Subcutaneous adipose tissue (tissue), 4 donors: ENCODE measurements around the gene GBF1. TPM values are rescaled to one million over a fixed set of nuclear protein-coding genes. Genes with fewer than 3 reads are reported as not detected.

Source experiments
- total RNA-seq, 4 donors: library from RNA; depleted of rRNA; stranded (reverse); fragments of >200 nt; gene quantifications; one replicate each; pipeline ENCODE4 v1.1.0, GENCODE V29; 2016
- TF ChIP-seq, protein P1 (sequence below): fragments of 450-650 bp; IDR thresholded peaks from one replicate; pipeline ENCODE4 v1.5.1; 2016; ENCODE audit warnings: low read depth, mild to moderate bottlenecking, control low read depth, antibody characterized with exemption, moderate library complexity

GBF1 gene
- total RNA-seq, 4 donors from 2014 or later: 21.6 to 34.3 (median 24.0) TPM

DNA sequence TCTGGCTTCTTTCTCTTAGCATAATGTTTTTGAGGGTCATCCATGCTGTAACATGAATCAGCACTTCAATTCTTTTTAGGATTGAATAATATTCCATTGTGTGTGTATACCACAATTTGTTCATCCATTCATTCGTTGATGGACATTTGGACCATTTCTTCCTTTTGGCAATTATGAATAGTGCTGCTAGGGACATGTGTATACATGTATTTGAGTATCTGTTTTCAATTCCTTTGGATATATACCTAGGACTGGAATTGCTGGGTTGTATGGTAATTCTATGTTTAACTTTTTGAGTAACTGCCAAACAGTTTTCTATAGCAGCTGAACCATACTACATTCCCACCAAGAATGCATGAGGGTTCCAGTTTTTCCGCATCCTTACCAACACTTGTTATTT is 39.2 kb downstream of the GBF1 start:
- TF ChIP-seq, protein P1, sequence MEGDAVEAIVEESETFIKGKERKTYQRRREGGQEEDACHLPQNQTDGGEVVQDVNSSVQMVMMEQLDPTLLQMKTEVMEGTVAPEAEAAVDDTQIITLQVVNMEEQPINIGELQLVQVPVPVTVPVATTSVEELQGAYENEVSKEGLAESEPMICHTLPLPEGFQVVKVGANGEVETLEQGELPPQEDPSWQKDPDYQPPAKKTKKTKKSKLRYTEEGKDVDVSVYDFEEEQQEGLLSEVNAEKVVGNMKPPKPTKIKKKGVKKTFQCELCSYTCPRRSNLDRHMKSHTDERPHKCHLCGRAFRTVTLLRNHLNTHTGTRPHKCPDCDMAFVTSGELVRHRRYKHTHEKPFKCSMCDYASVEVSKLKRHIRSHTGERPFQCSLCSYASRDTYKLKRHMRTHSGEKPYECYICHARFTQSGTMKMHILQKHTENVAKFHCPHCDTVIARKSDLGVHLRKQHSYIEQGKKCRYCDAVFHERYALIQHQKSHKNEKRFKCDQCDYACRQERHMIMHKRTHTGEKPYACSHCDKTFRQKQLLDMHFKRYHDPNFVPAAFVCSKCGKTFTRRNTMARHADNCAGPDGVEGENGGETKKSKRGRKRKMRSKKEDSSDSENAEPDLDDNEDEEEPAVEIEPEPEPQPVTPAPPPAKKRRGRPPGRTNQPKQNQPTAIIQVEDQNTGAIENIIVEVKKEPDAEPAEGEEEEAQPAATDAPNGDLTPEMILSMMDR: no peak

DNA sequence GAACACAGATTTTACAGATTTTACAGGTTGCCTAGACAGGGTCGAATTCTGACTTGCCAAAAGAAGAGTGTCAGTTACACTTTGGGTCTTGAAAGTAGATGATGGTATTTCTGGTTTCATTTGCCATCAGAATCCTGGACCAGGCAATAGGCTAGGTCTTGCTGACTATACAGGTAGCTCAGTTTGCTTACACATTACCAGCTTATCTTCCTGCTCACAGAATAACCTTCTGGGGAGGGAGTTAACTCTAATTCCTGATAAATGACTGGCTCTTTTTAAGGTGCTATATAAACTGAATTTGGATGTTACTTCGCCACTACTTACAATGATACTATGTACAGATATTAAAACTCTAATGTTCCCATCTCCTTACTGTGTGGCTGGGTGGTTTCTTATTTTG is 39.8 kb downstream of the GBF1 start:
- TF ChIP-seq, protein P1: no peak

DNA sequence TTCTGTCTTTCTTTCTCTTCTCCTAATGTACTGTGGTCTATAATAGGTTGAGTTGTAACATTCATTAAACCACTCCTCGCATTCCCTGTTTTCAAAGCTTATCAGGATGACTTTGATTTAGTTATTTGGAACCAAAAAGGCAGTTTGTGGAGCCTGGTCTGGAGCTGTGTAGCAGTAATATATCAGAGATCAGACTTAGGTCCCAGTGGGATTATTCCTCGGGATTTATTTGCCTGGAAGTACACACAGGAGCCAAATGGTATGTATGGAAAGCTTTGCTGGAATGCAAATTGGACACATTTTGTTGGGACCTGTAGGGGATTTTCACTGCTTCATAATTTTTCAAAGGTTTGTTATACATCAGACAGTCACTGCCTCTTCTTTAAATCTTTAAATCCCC is 40.9 kb downstream of the GBF1 start:
- TF ChIP-seq, protein P1: no peak

DNA sequence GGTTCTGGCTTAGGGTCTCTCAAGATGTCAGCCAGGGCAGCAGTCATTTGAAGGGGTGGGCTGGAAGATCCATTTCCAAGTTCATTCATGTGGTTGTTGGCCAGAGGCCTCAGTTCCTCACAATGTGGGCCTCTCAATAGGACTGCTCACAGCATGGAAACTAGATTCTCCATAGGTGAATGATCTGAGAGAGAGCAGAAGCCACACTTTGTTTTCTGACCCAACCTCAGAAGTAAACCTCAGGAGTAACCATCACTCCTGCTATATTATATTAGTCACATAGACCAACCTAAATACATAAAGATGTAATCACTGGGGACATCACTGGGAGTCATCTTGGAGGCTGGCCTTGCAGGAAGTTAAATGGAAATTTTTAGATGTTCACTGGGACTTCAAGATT is 42.2 kb downstream of the GBF1 start:
- TF ChIP-seq, protein P1: no peak

DNA sequence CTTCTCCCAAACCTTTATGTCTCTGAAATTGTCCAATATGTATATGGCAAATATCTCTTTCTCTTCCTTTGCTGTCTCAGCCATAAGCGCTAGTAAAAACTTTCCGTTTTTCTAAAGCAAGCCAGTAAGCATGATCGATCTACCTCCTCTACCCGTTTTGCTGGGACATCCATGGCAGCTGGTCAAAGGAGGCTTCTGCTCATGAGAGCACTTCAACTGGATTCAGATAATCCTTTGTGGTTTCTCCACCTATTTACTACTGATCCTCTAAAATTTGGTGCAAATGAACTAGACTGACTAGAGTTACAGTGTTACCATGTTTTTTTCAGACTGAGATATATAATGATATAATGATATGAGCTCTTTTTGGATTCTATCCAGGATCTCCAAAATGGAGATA is 42.7 kb downstream of the GBF1 start:
- TF ChIP-seq, protein P1: no peak

DNA sequence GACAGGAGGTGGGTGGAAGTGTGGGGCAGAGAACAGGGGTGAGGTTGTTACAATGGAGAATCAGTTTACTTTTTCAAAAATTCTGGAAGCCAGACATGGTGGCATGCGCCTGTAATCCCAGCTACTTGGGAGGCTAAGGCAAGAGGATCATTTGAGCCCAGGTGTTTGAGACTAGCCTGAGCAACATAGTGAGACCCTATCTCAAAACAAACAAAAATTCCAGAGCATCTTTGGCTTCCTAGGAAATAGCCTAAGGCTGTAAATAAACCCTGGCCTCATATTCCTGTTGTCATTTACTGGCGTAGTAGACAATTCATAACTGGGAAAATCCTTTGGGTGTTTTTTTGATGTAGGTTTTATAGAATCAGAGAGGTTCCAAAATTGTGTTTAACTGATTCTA is 44.0 kb downstream of the GBF1 start:
- TF ChIP-seq, protein P1: no peak

DNA sequence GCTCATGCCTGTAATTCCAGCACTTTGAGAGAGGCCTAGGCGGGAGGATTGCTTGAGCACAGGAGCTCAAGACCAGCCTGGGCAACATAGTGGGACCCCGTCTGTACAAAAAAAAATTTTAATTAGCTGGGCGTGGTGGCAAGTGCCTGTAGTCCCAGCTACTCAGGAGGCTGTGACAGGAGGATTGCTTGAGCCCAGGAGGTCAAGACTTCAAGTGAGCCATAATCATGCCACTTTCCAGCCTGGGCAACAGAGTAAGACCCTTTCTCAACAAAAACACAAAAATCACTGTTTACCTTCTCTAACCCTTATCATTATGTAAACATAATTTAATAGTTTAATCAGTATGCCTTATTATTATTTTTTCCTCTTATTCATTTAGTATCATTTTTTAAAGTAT is 44.5 kb downstream of the GBF1 start:
- TF ChIP-seq, protein P1: no peak
